ENCODE measurements around the gene TBCK. TPM values are rescaled to one million over a fixed set of nuclear protein-coding genes. Genes with fewer than 3 reads are reported as not detected.

Gene TBCK
- total RNA-seq, 4 donors from 2014 or later, result 23.3 to 47.7 (median 34.2) TPM

- no peaks in the 10 kb centered on the region for H3K4me1 ChIP-seq
- DNase-seq (ENCODE audit: low spot score in 2 of 2), result no peak
- H3K27ac ChIP-seq, result no peak overlapping the region
- TF ChIP-seq POLR2A (IDR thresholded peaks at IDR 0.05) (no peak), EP300 (IDR thresholded peaks at IDR 0.05) (no peak), POLR2AphosphoS5 (IDR thresholded peaks at IDR 0.05) (no peak), CTCF (IDR thresholded peaks at IDR 0.05) (no peak)
- no peaks in the 10 kb centered on the region for H3K27me3 ChIP-seq
- H3K9me3 ChIP-seq, result peaks cover 5% of the 10 kb centered on the region
- H3K4me3 ChIP-seq, result no peak overlapping the region
- no peaks in the 10 kb centered on the region for H3K36me3 ChIP-seq
- WGBS, result 97% methylated on average over 1 of the region's 1 CpG
Measured at GRCh38 chr4:106011387-106011786, 304.6 kb downstream of the TBCK start.

- no peak for DNase-seq (ENCODE audit: low spot score in 2 of 2)
- peaks cover 5% of the 10 kb centered on the region for H3K9me3 ChIP-seq
- H3K4me3 ChIP-seq, result no peak overlapping the region
- no peak overlapping the region for H3K27ac ChIP-seq
- no peak for TF ChIP-seq EP300 (IDR thresholded peaks at IDR 0.05)
- no peak for TF ChIP-seq POLR2AphosphoS5 (IDR thresholded peaks at IDR 0.05)
- no peak for TF ChIP-seq POLR2A (IDR thresholded peaks at IDR 0.05)
- TF ChIP-seq CTCF (IDR thresholded peaks at IDR 0.05), result no peak
- 93% methylated on average over 2 of the region's 2 CpGs for WGBS
- H3K4me1 ChIP-seq, result no peaks in the 10 kb centered on the region
- no peaks in the 10 kb centered on the region for H3K36me3 ChIP-seq
- H3K27me3 ChIP-seq, result no peaks in the 10 kb centered on the region
Measured at GRCh38 chr4:106010761-106011160, 305.2 kb downstream of the TBCK start.

- no peak for DNase-seq (ENCODE audit: low spot score in 2 of 2)
- H3K4me1 ChIP-seq, result no peaks in the 10 kb centered on the region
- no peaks in the 10 kb centered on the region for H3K9me3 ChIP-seq
- TF ChIP-seq CTCF (IDR thresholded peaks at IDR 0.05) (no peak), EP300 (IDR thresholded peaks at IDR 0.05) (no peak), POLR2A (IDR thresholded peaks at IDR 0.05) (no peak), POLR2AphosphoS5 (IDR thresholded peaks at IDR 0.05) (no peak)
- H3K27ac ChIP-seq, result no peak overlapping the region
- H3K36me3 ChIP-seq, result no peaks in the 10 kb centered on the region
- H3K27me3 ChIP-seq, result no peaks in the 10 kb centered on the region
- no peak overlapping the region for H3K4me3 ChIP-seq
- WGBS, result 39% methylated on average over 2 of the region's 2 CpGs
Measured at GRCh38 chr4:106002994-106003393, 313.0 kb downstream of the TBCK start.

- TF ChIP-seq POLR2AphosphoS5 (IDR thresholded peaks at IDR 0.05), result no peak
- no peak for TF ChIP-seq POLR2A (IDR thresholded peaks at IDR 0.05)
- no peak for TF ChIP-seq CTCF (IDR thresholded peaks at IDR 0.05)
- no peak for TF ChIP-seq EP300 (IDR thresholded peaks at IDR 0.05)
- Histone ChIP-seq H3K27me3 (no peaks in the 10 kb centered on the region), H3K4me1 (peaks cover 6% of the 10 kb centered on the region), H3K27ac (no peak overlapping the region), H3K4me3 (no peak overlapping the region), H3K9me3 (no peaks in the 10 kb centered on the region), H3K36me3 (no peaks in the 10 kb centered on the region)
- no peak for DNase-seq (ENCODE audit: low spot score in 2 of 2)
- WGBS, result 68% methylated on average over 7 of the region's 7 CpGs
Measured at GRCh38 chr4:105998171-105999063, 317.6 kb downstream of the TBCK start.

- H3K4me1 ChIP-seq, result peaks cover 6% of the 10 kb centered on the region
- no peaks in the 10 kb centered on the region for H3K9me3 ChIP-seq
- H3K36me3 ChIP-seq, result no peaks in the 10 kb centered on the region
- no peak overlapping the region for H3K27ac ChIP-seq
- H3K4me3 ChIP-seq, result no peak overlapping the region
- no peak for TF ChIP-seq POLR2A (IDR thresholded peaks at IDR 0.05)
- TF ChIP-seq POLR2AphosphoS5 (IDR thresholded peaks at IDR 0.05), result no peak
- TF ChIP-seq EP300 (IDR thresholded peaks at IDR 0.05), result no peak
- TF ChIP-seq CTCF (IDR thresholded peaks at IDR 0.05), result no peak
- H3K27me3 ChIP-seq, result no peaks in the 10 kb centered on the region
- no peak for DNase-seq (ENCODE audit: low spot score in 2 of 2)
- WGBS, result 77% methylated on average over 7 of the region's 7 CpGs
Measured at GRCh38 chr4:105996845-105997244, 319.2 kb downstream of the TBCK start.

Data from suprapubic skin (tissue), 4 donors.